Keratinocyte (primary cell): ENCODE measurements around the gene ANKRD6.

Experiments used
- CTCF ChIP-seq, 3 experiments: IDR thresholded peaks in 1 of 3; conservative IDR thresholded peaks in 1 of 3; optimal IDR thresholded peaks in 1 of 3; 2 replicates in 2 of 3; 3 replicates in 1 of 3; pipeline versions ENCODE3 to v1.5.1; 2011; ENCODE audit warnings: low read length in 3 of 3, mild to moderate bottlenecking in 3 of 3, moderate library complexity in 2 of 3, control low read depth in 1 of 3, inconsistent platforms in 1 of 3; ENCODE audit not compliant: insufficient read depth in 2 of 3; ENCODE audit errors: extremely low read depth in 1 of 3
- EZH2 ChIP-seq: IDR thresholded peaks from one replicate; pipeline ENCODE4 v1.6.1; 2012; ENCODE audit warnings: inconsistent platforms, mild to moderate bottlenecking, low read length, moderate library complexity

GRCh38 chr6:89411145-89412070 lies 21.5 kb upstream of the ANKRD6 start:
- TF ChIP-seq CTCF (optimal IDR thresholded peaks at IDR 0.05 in 1 of 3, IDR thresholded peaks at IDR 0.05 in 1 of 3, conservative IDR thresholded peaks at IDR 0.05 in 1 of 3; ENCODE audit: extremely low read depth in 1 of 3, insufficient read depth in 2 of 3, low read length in 3 of 3) (no peak), EZH2 (peak; percentile 93)
